HepG2 (cell line): Measurements from ENCODE around the gene DMRT3. TPM values are rescaled to one million over a fixed set of nuclear protein-coding genes. Genes with fewer than 3 reads are reported as not detected.

ENCODE experiments used
- ATAC-seq: fragments of 200-7000 bp; cut with Tn5 transposase; 3 replicates; pipeline ENCODE4 v1.9.1; 2020; ENCODE audit warnings: mild to moderate bottlenecking, moderate library complexity
- BruUV-seq: library from RNA; stranded (reverse); fragments of 400-500 nt; replicated peaks from 2 replicates; lab custom pipeline; 2021; lab: Mats Ljungman, UMichigan
- CTCF ChIA-PET: fragments of 300-600 bp; formaldehyde crosslinking; extraction: SDS; loops from one replicate; lab custom pipeline; 2021; ENCODE audit warnings: low total read pairs, inconsistent platforms, low intra/inter-chr PET ratio; lab: Yijun Ruan, JAX
- POLR2A ChIA-PET: fragments of 350-600 bp; sonication (Branson Sonifier 250); formaldehyde crosslinking; loops from one replicate; lab custom pipeline; 2020; ENCODE audit warnings: antibody characterized with exemption, inconsistent platforms; lab: Yijun Ruan, JAX
- DNase-seq: peaks from one replicate; pipeline ENCODE4 v3.0.0-alpha.2; 2015; ENCODE audit warnings: low spot score
- FAIRE-seq: peaks from 3 replicates; lab custom pipeline; 2011; peaks lifted over from hg19 to GRCh38; lab: Jason Lieb, UNC
- H2AFZ ChIP-seq: one replicate; pipeline ENCODE4 v1.6.1; 2011; ENCODE audit warnings: low read length, inconsistent platforms
- H3K27ac ChIP-seq: fragments of 300-600 bp; 3 replicates; pipeline ENCODE4 v1.8.0; 2011; ENCODE audit warnings: mixed run types, mild to moderate bottlenecking, mixed read lengths, low read length, inconsistent platforms; ENCODE audit not compliant: insufficient read depth; ENCODE audit errors: extremely low read length
- H3K27me3 ChIP-seq, 2 experiments: fragments of 200-600 bp in 1 of 2; 2 replicates in 1 of 2; 3 replicates in 1 of 2; pipeline versions ENCODE4 v1.6.0 to v1.8.0; 2011; ENCODE audit warnings: low read length in 2 of 2, mild to moderate bottlenecking in 2 of 2, moderate library complexity in 2 of 2, inconsistent platforms in 1 of 2; ENCODE audit not compliant: insufficient read depth in 2 of 2, control insufficient read depth in 1 of 2
- H3K36me3 ChIP-seq, 2 experiments: fragments of 200-600 bp in 1 of 2; replicated peaks in 1 of 2; 2 replicates in 1 of 2; 3 replicates in 1 of 2; pipeline versions ENCODE4 v1.5.1 to v1.8.0; 2011; ENCODE audit warnings: low read length in 2 of 2, inconsistent platforms in 1 of 2; ENCODE audit not compliant: insufficient read depth in 2 of 2, control insufficient read depth in 1 of 2
- H3K4me1 ChIP-seq: 2 replicates; pipeline ENCODE4 v1.5.1; 2012; ENCODE audit warnings: low read length, inconsistent platforms; ENCODE audit not compliant: insufficient read depth
- H3K4me2 ChIP-seq: 2 replicates; pipeline ENCODE4 v1.6.0; 2011; ENCODE audit warnings: low read depth, low read length, inconsistent platforms
- H3K4me3 ChIP-seq, 3 experiments: fragments of 200-600 bp in 1 of 3; sonication (generic), shearing (Covaris generic) in 1 of 3; replicated peaks in 1 of 3; 2 replicates each; pipeline ENCODE4 v1.5.1; 2011 to 2016; ENCODE audit warnings: low read length in 3 of 3, inconsistent platforms in 2 of 3, low read depth in 2 of 3, mild to moderate bottlenecking in 2 of 3, control low read depth in 1 of 3, mixed read lengths in 1 of 3; ENCODE audit not compliant: insufficient read depth in 1 of 3
- H3K79me2 ChIP-seq: one replicate; pipeline ENCODE4 v1.6.1; 2011; ENCODE audit warnings: low read length, inconsistent platforms; ENCODE audit not compliant: insufficient read depth
- H3K9ac ChIP-seq: 2 replicates; pipeline ENCODE4 v1.6.0; 2011; ENCODE audit warnings: mild to moderate bottlenecking, low read depth, low read length, inconsistent platforms; ENCODE audit not compliant: insufficient read depth
- H3K9me3 ChIP-seq: 2 replicates; pipeline ENCODE4 v1.5.1; 2012; ENCODE audit warnings: mild to moderate bottlenecking, low read length
- H4K20me1 ChIP-seq: 2 replicates; pipeline ENCODE4 v1.6.0; 2011; ENCODE audit warnings: inconsistent platforms, mild to moderate bottlenecking, low read length, moderate library complexity; ENCODE audit not compliant: insufficient read depth
- CENPT ChIP-seq: sonication (generic); formaldehyde crosslinking; IDR thresholded peaks from 2 replicates; pipeline ENCODE4 v1.8.0; 2022; ENCODE audit warnings: low read depth, mild to moderate bottlenecking, moderate library complexity, missing genetic modification reagents
- KAT8 ChIP-seq: IDR thresholded peaks from 2 replicates; pipeline ENCODE4 v1.6.1; 2016; ENCODE audit warnings: missing genetic modification reagents, missing compliant biosample characterization
- KLF6 ChIP-seq: IDR thresholded peaks from 2 replicates; pipeline ENCODE4 v1.8.0; 2016; ENCODE audit warnings: missing biosample characterization, missing genetic modification reagents
- MBNL3 ChIP-seq: fragments of 250-450 bp; sonication (Bioruptor Pico); conservative IDR thresholded peaks from 2 replicates; pipeline ENCODE4 v1.8.0; 2022; ENCODE audit warnings: mild to moderate bottlenecking, inconsistent platforms
- NONO ChIP-seq, 2 experiments: fragments of 450-650 bp in 1 of 2; sonication (generic) in 1 of 2; formaldehyde crosslinking in 1 of 2; IDR thresholded peaks in 1 of 2; conservative IDR thresholded peaks in 1 of 2; 2 replicates each; pipeline versions ENCODE4 v1.6.1 to v1.8.0; 2017 to 2022; ENCODE audit warnings: mild to moderate bottlenecking in 1 of 2, missing genetic modification reagents in 1 of 2, moderate library complexity in 1 of 2
- PAF1 ChIP-seq: IDR thresholded peaks from 2 replicates; pipeline ENCODE4 v1.6.1; 2016; ENCODE audit warnings: missing genetic modification reagents, missing compliant biosample characterization
- ZMYM4 ChIP-seq: sonication (generic); formaldehyde crosslinking; IDR thresholded peaks from 2 replicates; pipeline ENCODE4 v1.8.1; 2023; ENCODE audit warnings: mild to moderate bottlenecking, missing genetic modification reagents
- ZNF335 ChIP-seq: sonication (generic); formaldehyde crosslinking; IDR thresholded peaks from 2 replicates; pipeline ENCODE4 v1.4.0; 2020; ENCODE audit warnings: missing genetic modification reagents
- ZNF354B ChIP-seq: sonication (generic); formaldehyde crosslinking; IDR thresholded peaks from 2 replicates; pipeline ENCODE4 v1.8.0; 2022; ENCODE audit warnings: mild to moderate bottlenecking, missing genetic modification reagents
- ZNF670 ChIP-seq: sonication (generic); formaldehyde crosslinking; IDR thresholded peaks from 2 replicates; pipeline ENCODE4 v1.8.0; 2022; ENCODE audit warnings: mild to moderate bottlenecking, missing genetic modification reagents, borderline replicate concordance
- ZNF7 ChIP-seq: IDR thresholded peaks from 2 replicates; pipeline ENCODE4 v1.6.1; 2016; ENCODE audit warnings: missing biosample characterization, missing genetic modification reagents
- ZNF776 ChIP-seq: sonication (generic); formaldehyde crosslinking; IDR thresholded peaks from 2 replicates; pipeline ENCODE4 v1.4.0; 2020; ENCODE audit warnings: mild to moderate bottlenecking, missing genetic modification reagents
- ZNF777 ChIP-seq: sonication (generic); formaldehyde crosslinking; IDR thresholded peaks from 2 replicates; pipeline ENCODE4 v1.4.0; 2020; ENCODE audit warnings: missing genetic modification reagents
- WGBS: methylation state at CpG from one replicate; pipeline ENCODE4 v1.1.6; 2017; ENCODE audit warnings: low lambda C conversion rate; 5-methylcytosine and 5-hydroxymethylcytosine counted together
- in situ Hi-C: cut with HindIII; loops from 2 replicates; pipeline ENCODE4 v1.10.0; 2017; ENCODE audit warnings: low pct_unique_long_range_greater_than_20kb; ENCODE audit not compliant: extremely low pct_ligation_motif_present
- intact Hi-C: fragments of 100-400 bp; cut with micrococcal nuclease; formaldehyde crosslinking; loops from one replicate; pipeline ENCODE4 v1.10.0; 2022; ENCODE audit not compliant: unreplicated experiment
- polyA plus RNA-seq, 8 experiments: library from polyadenylated mRNA; depleted of rRNA in 3 of 8; stranded (reverse) in 7 of 8; unstranded in 1 of 8; fragments of >200 nt; fragmentation: Illumina TruSeq in 4 of 8; extraction: Trizol in 4 of 8; gene quantifications; 2 replicates each; pipeline versions ENCODE4 v1.2.1 to v1.2.3, GENCODE V29; 2011 to 2016; ENCODE audit warnings: low read depth in 4 of 8, missing spikeins in 1 of 8, mixed read lengths in 1 of 8; ENCODE audit not compliant: insufficient read depth in 1 of 8
- total RNA-seq, 5 experiments: library from RNA; depleted of rRNA; stranded (reverse); fragments of >200 nt; fragmentation: Illumina TruSeq; extraction: Trizol; gene quantifications; 2 replicates each; pipeline ENCODE4 v1.2.3, GENCODE V29; 2016; ENCODE audit warnings: low read depth in 1 of 5
- TF ChIP-seq, protein P1 (sequence below): sonication (generic); formaldehyde crosslinking; IDR thresholded peaks from 2 replicates; pipeline ENCODE4 v1.8.1; 2023; ENCODE audit warnings: missing genetic modification reagents, inconsistent platforms, borderline replicate concordance
- TF ChIP-seq, protein P2 (sequence below): sonication (generic); formaldehyde crosslinking; IDR thresholded peaks from 2 replicates; pipeline ENCODE4 v1.8.1; 2022; ENCODE audit warnings: mild to moderate bottlenecking, missing genetic modification reagents
- TF ChIP-seq, protein P3 (sequence below): sonication (generic); formaldehyde crosslinking; IDR thresholded peaks from 2 replicates; pipeline ENCODE4 v1.4.0; 2020; ENCODE audit warnings: mild to moderate bottlenecking, missing genetic modification reagents

DMRT3 gene
- total and polyA plus RNA-seq, 2 of the 13 experiments (the other 11 are each of a cell fraction or from before 2014, with no cell fraction given), result not detected

DNA sequence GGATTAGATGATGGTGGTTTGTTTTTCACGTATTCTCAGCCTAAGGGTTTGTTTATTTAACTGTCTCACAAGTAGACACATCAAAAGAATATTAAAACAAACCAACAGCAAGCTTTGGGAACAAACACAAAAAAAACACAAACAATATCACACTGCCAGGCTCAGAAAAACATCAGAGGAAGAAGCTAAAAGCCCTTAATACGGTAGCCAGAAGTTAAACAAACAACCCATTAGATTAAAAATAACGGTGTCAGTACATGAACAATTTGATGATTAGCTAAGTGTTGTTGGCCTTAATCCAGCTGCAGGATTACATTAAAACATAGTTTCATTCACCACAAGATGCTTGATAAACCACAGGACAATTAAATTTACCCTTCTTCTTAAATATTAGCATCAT is 57.8 kb downstream of the DMRT3 start:
- no peaks in the 10 kb centered on the region for H3K9me3 ChIP-seq
- no peak overlapping the region for H3K4me2 ChIP-seq
- H3K27me3 ChIP-seq, result peaks cover 0 to 3% of the 10 kb centered on the region in 2 experiments; a peak in 2 of 5 replicates
- POLR2A ChIA-PET, result no interaction called here
- in situ Hi-C loops (no loop called here), intact Hi-C loops (no loop called here)
- no peaks in the 10 kb centered on the region for H3K36me3 ChIP-seq
- FAIRE-seq, result no peak
- WGBS, result 0% methylated on average over 3 of the region's 3 CpGs
- no peak overlapping the region for H2AFZ ChIP-seq
- H3K4me1 ChIP-seq, result no peaks in the 10 kb centered on the region
- TF ChIP-seq ZNF7 (CRISPR knock-in tag), result no peak
- TF ChIP-seq, protein P1, sequence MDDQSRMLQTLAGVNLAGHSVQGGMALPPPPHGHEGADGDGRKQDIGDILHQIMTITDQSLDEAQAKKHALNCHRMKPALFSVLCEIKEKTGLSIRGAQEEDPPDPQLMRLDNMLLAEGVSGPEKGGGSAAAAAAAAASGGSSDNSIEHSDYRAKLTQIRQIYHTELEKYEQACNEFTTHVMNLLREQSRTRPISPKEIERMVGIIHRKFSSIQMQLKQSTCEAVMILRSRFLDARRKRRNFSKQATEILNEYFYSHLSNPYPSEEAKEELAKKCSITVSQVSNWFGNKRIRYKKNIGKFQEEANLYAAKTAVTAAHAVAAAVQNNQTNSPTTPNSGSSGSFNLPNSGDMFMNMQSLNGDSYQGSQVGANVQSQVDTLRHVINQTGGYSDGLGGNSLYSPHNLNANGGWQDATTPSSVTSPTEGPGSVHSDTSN (CRISPR knock-in tag), result no peak
- TF ChIP-seq KAT8 (CRISPR knock-in tag), result no peak
- TF ChIP-seq, all 625 proteins: peak for 0
- no TSS peak for BruUV-seq
- H4K20me1 ChIP-seq, result no peaks in the 10 kb centered on the region
- no peaks in the 10 kb centered on the region for H3K79me2 ChIP-seq
- no peak for ATAC-seq
- DNase-seq, result no peak
- no peak overlapping the region for H3K9ac ChIP-seq
- CTCF ChIA-PET, result no interaction called here
- H3K27ac ChIP-seq, result no peak overlapping the region
- H3K4me3 ChIP-seq, result no peak overlapping the region

DNA sequence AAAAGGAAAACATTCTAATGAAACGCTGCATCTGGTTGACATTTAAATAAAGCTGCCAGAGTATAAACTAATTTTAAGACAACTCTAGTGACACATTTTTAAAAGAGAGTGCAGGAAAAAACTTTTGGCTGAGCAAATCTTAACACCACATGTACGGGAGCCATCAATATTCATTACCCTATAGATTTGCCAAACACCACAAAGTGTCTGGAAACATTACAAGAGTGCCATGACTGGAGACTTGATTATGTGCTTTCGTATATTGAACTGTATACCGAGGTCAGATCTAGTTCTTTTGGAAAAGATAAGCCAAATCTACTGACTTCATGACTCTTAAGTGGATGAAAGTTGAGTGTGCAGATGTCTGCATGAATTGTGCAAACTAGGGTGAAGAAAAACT is 63.1 kb downstream of the DMRT3 start:
- BruUV-seq, result no TSS peak
- intact Hi-C loops, result no loop called here
- 10% methylated on average over 4 of the region's 4 CpGs for WGBS
- Histone ChIP-seq H3K4me2 (no peak overlapping the region), H3K4me3 (no peak overlapping the region), H3K79me2 (no peaks in the 10 kb centered on the region), H2AFZ (no peak overlapping the region), H3K27ac (no peak overlapping the region), H3K9me3 (no peaks in the 10 kb centered on the region), H3K4me1 (no peaks in the 10 kb centered on the region), H3K36me3 (no peaks in the 10 kb centered on the region), H3K27me3 (no peaks in the 10 kb centered on the region), H3K9ac (no peak overlapping the region), H4K20me1 (no peaks in the 10 kb centered on the region)
- POLR2A ChIA-PET, result no interaction called here
- no peak for DNase-seq
- FAIRE-seq, result no peak
- in situ Hi-C loops, result no loop called here
- CTCF ChIA-PET, result no interaction called here
- no peak for ATAC-seq
- no peak for TF ChIP-seq PAF1 (CRISPR knock-in tag)
- TF ChIP-seq MBNL3 (CRISPR knock-in tag), result no peak
- no peak for TF ChIP-seq ZNF776 (CRISPR knock-in tag)
- TF ChIP-seq ZNF777 (CRISPR knock-in tag), result no peak
- TF ChIP-seq, protein P2, sequence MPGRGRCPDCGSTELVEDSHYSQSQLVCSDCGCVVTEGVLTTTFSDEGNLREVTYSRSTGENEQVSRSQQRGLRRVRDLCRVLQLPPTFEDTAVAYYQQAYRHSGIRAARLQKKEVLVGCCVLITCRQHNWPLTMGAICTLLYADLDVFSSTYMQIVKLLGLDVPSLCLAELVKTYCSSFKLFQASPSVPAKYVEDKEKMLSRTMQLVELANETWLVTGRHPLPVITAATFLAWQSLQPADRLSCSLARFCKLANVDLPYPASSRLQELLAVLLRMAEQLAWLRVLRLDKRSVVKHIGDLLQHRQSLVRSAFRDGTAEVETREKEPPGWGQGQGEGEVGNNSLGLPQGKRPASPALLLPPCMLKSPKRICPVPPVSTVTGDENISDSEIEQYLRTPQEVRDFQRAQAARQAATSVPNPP (CRISPR knock-in tag), result no peak
- no peak for TF ChIP-seq ZNF670 (CRISPR knock-in tag)
- no peak for TF ChIP-seq KLF6 (CRISPR knock-in tag)
- TF ChIP-seq, protein P3, sequence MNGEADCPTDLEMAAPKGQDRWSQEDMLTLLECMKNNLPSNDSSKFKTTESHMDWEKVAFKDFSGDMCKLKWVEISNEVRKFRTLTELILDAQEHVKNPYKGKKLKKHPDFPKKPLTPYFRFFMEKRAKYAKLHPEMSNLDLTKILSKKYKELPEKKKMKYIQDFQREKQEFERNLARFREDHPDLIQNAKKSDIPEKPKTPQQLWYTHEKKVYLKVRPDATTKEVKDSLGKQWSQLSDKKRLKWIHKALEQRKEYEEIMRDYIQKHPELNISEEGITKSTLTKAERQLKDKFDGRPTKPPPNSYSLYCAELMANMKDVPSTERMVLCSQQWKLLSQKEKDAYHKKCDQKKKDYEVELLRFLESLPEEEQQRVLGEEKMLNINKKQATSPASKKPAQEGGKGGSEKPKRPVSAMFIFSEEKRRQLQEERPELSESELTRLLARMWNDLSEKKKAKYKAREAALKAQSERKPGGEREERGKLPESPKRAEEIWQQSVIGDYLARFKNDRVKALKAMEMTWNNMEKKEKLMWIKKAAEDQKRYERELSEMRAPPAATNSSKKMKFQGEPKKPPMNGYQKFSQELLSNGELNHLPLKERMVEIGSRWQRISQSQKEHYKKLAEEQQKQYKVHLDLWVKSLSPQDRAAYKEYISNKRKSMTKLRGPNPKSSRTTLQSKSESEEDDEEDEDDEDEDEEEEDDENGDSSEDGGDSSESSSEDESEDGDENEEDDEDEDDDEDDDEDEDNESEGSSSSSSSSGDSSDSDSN, result no peak
- no peak for TF ChIP-seq ZMYM4 (CRISPR knock-in tag)
- no peak for TF ChIP-seq ZNF354B
- no peak for TF ChIP-seq CENPT (CRISPR knock-in tag)
- TF ChIP-seq ZNF335 (CRISPR knock-in tag), result no peak
- TF ChIP-seq NONO (IDR thresholded peaks at IDR 0.05), result no peak
- TF ChIP-seq NONO (CRISPR knock-in tag; conservative IDR thresholded peaks at IDR 0.05), result no peak
